ENCODE data around the gene ADGRF5. TPM values are rescaled to one million over a fixed set of nuclear protein-coding genes. Genes with fewer than 3 reads are reported as not detected.

ADGRF5 gene, protein sequence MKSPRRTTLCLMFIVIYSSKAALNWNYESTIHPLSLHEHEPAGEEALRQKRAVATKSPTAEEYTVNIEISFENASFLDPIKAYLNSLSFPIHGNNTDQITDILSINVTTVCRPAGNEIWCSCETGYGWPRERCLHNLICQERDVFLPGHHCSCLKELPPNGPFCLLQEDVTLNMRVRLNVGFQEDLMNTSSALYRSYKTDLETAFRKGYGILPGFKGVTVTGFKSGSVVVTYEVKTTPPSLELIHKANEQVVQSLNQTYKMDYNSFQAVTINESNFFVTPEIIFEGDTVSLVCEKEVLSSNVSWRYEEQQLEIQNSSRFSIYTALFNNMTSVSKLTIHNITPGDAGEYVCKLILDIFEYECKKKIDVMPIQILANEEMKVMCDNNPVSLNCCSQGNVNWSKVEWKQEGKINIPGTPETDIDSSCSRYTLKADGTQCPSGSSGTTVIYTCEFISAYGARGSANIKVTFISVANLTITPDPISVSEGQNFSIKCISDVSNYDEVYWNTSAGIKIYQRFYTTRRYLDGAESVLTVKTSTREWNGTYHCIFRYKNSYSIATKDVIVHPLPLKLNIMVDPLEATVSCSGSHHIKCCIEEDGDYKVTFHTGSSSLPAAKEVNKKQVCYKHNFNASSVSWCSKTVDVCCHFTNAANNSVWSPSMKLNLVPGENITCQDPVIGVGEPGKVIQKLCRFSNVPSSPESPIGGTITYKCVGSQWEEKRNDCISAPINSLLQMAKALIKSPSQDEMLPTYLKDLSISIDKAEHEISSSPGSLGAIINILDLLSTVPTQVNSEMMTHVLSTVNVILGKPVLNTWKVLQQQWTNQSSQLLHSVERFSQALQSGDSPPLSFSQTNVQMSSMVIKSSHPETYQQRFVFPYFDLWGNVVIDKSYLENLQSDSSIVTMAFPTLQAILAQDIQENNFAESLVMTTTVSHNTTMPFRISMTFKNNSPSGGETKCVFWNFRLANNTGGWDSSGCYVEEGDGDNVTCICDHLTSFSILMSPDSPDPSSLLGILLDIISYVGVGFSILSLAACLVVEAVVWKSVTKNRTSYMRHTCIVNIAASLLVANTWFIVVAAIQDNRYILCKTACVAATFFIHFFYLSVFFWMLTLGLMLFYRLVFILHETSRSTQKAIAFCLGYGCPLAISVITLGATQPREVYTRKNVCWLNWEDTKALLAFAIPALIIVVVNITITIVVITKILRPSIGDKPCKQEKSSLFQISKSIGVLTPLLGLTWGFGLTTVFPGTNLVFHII (N-terminal part only)
- total RNA-seq (2021), result 0.31 and 0.34 TPM in 2 replicates
- Bru-seq, nascent RNA, result percentile 17 among the genes with signal in this experiment
- percentile 17 among the genes with signal in this experiment for BruChase-seq, experiment 1, labeled RNA remaining after a 2-hour chase
- percentile 24 among the genes with signal in this experiment for BruChase-seq, experiment 2, labeled RNA remaining after a 6-hour chase
- long read RNA-seq, partial matches to known transcripts, result 0 of 1 reads
- long read RNA-seq, other reads (novel, unspliced or antisense), result 1 of 1 reads

DNA sequence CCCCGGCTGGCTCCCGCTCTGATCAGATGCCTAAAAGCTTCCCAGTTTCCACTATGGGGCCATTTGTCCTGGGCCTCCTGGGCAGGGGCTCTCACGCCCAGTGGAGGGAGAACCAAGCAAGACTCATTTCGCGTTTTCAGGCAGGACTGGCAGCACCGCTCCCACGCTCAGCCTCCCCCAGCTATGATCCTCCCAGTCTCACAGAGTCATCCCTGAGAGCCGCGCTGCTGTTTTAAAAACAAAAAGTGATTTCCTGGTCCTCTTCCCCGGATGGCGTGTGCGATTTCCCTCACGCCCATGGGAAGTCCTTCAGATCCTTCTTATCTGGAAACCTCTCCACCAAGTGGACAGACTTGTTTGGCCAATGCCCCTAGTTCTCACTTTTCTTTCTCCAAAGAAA, at the start of gene ADGRF5:
ADGRF5 (minus strand) TSS at position 208 of the 400 bp plus-strand sequence. CDS start 15,176 bp downstream, outside the sequence.
- POLR2A ChIA-PET (ENCODE audit: low non-redundant PET), result no interaction called here
- Histone ChIP-seq H3K4me1 (ENCODE audit: insufficient read depth, low read length, poor library complexity, severe bottlenecking) (no peaks in the 10 kb centered on the region), H3K27me3 (replicated peaks; ENCODE audit: insufficient read depth, low read depth, low read length, poor library complexity) (peaks cover 11% of the 10 kb centered on the region), H3K36me3 (ENCODE audit: insufficient read depth, low read length, poor library complexity, severe bottlenecking) (no peaks in the 10 kb centered on the region), H3K4me3 (ENCODE audit: low read depth, low read length, poor library complexity, severe bottlenecking) (no peak within 1 kb of the TSS), H3K27ac (ENCODE audit: low read depth, low read length, poor library complexity, severe bottlenecking) (no peak within 1 kb of the TSS), H3K9me3 (ENCODE audit: low read depth, low read length, poor library complexity, severe bottlenecking) (no peaks in the 10 kb centered on the region)
- BruUV-seq (replicated peaks), result no TSS peak
- CTCF ChIA-PET, result no interaction called here
- intact Hi-C loops (cut with micrococcal nuclease; ENCODE audit: unreplicated experiment), result no loop called here
- no peak for TF ChIP-seq EZH2 (IDR thresholded peaks at IDR 0.05; ENCODE audit: borderline replicate concordance, low read depth, low read length, poor library complexity, severe bottlenecking)
- TF ChIP-seq, protein P1, sequence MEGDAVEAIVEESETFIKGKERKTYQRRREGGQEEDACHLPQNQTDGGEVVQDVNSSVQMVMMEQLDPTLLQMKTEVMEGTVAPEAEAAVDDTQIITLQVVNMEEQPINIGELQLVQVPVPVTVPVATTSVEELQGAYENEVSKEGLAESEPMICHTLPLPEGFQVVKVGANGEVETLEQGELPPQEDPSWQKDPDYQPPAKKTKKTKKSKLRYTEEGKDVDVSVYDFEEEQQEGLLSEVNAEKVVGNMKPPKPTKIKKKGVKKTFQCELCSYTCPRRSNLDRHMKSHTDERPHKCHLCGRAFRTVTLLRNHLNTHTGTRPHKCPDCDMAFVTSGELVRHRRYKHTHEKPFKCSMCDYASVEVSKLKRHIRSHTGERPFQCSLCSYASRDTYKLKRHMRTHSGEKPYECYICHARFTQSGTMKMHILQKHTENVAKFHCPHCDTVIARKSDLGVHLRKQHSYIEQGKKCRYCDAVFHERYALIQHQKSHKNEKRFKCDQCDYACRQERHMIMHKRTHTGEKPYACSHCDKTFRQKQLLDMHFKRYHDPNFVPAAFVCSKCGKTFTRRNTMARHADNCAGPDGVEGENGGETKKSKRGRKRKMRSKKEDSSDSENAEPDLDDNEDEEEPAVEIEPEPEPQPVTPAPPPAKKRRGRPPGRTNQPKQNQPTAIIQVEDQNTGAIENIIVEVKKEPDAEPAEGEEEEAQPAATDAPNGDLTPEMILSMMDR (conservative IDR thresholded peaks at IDR 0.05; ENCODE audit: low read depth, low read length), result no peak
- DNase-seq (ENCODE audit: low spot score), result no peak

DNA sequence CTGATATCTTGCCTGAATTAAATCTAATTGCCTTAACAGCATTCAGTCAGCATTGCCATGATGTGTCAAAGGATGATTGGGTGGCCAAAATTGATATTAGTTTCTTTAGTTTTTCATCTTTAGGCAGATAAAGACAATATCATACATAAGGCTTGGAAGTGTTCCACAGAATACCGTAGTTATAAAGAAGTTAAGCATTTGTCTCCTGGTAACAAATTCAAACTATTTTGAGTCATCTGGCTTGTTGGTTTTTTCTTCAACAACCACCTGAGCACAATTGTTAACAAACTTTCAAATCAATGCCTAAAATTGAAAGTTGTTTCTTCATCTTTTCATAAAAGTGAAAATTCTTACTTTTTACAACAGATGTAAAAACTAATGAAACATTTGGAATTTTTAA, 47.5 kb upstream of the ADGRF5 start:
- H3K9me3 ChIP-seq (ENCODE audit: low read depth, low read length, poor library complexity, severe bottlenecking), result no peaks in the 10 kb centered on the region
- POLR2A ChIA-PET (ENCODE audit: low non-redundant PET), result no interaction called here

DNA sequence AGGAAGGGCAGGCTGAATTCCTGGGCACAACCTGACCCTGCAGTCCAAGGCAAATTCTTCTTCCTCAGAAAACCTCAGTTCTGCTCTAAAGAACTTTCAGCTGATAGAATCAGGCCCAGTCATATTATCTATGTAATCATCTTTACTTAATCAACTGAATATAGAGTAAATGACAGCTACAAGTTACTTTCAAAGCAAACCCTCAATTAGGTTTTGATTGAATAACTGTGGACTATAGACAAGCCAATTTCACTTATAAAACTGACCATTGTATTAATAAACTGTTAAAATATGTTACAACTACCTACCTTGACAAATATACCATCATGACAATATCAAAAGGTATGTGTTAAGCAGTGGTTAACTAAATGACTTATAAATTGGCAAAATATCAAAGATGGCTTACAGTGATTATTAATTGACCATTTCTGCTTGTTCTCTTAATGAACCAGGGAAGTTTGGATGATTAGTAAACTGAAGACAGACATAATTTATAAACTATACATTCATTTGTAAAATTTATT, 46.1 kb upstream of the ADGRF5 start:
- no peak overlapping the region for H3K27ac ChIP-seq (ENCODE audit: low read depth, low read length, poor library complexity, severe bottlenecking)
- no peak overlapping the region for H3K4me3 ChIP-seq (ENCODE audit: low read depth, low read length, poor library complexity, severe bottlenecking)
- BruUV-seq (replicated peaks), result no TSS peak
- no peaks in the 10 kb centered on the region for H3K9me3 ChIP-seq (ENCODE audit: low read depth, low read length, poor library complexity, severe bottlenecking)
- intact Hi-C loops (cut with micrococcal nuclease; ENCODE audit: unreplicated experiment), result no loop called here
- no peaks in the 10 kb centered on the region for H3K36me3 ChIP-seq (ENCODE audit: insufficient read depth, low read length, poor library complexity, severe bottlenecking)
- peaks cover 78% of the 10 kb centered on the region for H3K27me3 ChIP-seq (replicated peaks; ENCODE audit: insufficient read depth, low read depth, low read length, poor library complexity)
- TF ChIP-seq EZH2 (IDR thresholded peaks at IDR 0.05; ENCODE audit: borderline replicate concordance, low read depth, low read length, poor library complexity, severe bottlenecking), result no peak
- TF ChIP-seq, protein P1 (conservative IDR thresholded peaks at IDR 0.05; ENCODE audit: low read depth, low read length), result no peak
- DNase-seq (ENCODE audit: low spot score), result no peak
- ChIA-PET CTCF (no interaction called here), POLR2A (ENCODE audit: low non-redundant PET) (no interaction called here)
- no peaks in the 10 kb centered on the region for H3K4me1 ChIP-seq (ENCODE audit: insufficient read depth, low read length, poor library complexity, severe bottlenecking)

More for the DNA sequence above, 47.5 kb upstream of the ADGRF5 start:
- Histone ChIP-seq H3K27me3 (replicated peaks; ENCODE audit: insufficient read depth, low read depth, low read length, poor library complexity) (peaks cover 70% of the 10 kb centered on the region), H3K36me3 (ENCODE audit: insufficient read depth, low read length, poor library complexity, severe bottlenecking) (no peaks in the 10 kb centered on the region), H3K27ac (ENCODE audit: low read depth, low read length, poor library complexity, severe bottlenecking) (no peak overlapping the region), H3K4me1 (ENCODE audit: insufficient read depth, low read length, poor library complexity, severe bottlenecking) (no peaks in the 10 kb centered on the region), H3K4me3 (ENCODE audit: low read depth, low read length, poor library complexity, severe bottlenecking) (no peak overlapping the region)
- intact Hi-C loops (cut with micrococcal nuclease; ENCODE audit: unreplicated experiment), result no loop called here
- CTCF ChIA-PET, result no interaction called here
- DNase-seq (ENCODE audit: low spot score), result no peak
- TF ChIP-seq EZH2 (IDR thresholded peaks at IDR 0.05; ENCODE audit: borderline replicate concordance, low read depth, low read length, poor library complexity, severe bottlenecking), result no peak
- no TSS peak for BruUV-seq (replicated peaks)
